Measurements from ENCODE around the gene NAV2.

GRCh38 chr11:20032127-20032526 is 319.5 kb downstream of the NAV2 start:
- TF ChIP-seq POLR2A (IDR thresholded peaks at IDR 0.05) (no peak), CTCF (IDR thresholded peaks at IDR 0.05) (no peak), POLR2AphosphoS5 (IDR thresholded peaks at IDR 0.05) (no peak), EP300 (IDR thresholded peaks at IDR 0.05) (no peak)
